OCI-M2 (cell line): ENCODE measurements around the gene GNAO1.
"Not testable (repeated sequence)": the region's sequence is repeated elsewhere in the genome, so short reads cannot be mapped to it uniquely, and the experiment has no call there.

Experiments
- DNase-seq: peaks from one replicate; lab custom pipeline; 2025; ENCODE audit not compliant: unreplicated experiment; lab: John Stamatoyannopoulos, UW

GNAO1 gene

DNA sequence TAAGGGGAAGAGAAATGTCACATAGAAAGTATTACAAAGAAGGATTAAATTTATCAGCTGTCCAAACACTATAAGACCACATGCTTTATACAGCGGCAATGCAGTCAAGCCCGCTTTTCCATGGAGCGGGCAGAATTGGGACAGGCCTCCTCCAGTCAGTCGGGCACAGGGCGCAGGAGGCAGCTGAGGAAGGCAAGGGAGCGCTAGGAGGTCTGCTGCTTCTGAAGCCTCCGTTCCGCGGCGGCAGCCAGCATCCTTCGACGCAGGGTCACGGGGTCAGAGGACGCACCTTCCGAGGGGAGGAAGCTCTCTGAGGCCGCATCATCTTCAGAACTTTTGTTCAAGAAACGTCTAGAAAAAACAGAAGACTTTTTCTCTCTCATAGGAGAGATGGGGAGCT, 171.4 kb downstream of the GNAO1 start:
- no peak for DNase-seq

DNA sequence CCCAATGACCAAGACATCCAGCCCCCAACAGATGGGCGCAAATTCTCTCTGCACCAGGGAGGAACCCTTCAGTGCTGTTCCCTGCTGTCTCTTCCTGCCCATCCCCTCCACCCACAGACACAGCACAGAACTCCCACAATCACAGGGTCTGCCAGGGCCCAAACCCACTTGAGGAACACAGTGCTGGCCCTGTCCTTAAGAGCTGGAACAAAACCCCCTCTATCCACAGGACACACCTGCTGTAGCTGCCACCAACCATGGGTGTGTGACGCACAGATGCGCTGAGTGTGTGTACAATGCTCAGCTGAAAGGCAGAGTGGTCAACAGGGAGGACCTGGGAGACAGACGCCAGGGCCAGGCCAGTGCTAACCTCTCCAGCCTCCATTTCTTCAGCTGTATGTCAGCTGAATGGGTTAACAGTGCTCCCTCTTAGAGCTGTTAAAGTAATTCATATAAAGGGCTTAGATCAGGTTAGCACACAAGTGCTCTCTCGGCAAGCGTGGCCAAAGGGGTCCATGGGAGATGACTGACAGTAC, 172.0 kb downstream of the GNAO1 start:
- no peak for DNase-seq

DNA sequence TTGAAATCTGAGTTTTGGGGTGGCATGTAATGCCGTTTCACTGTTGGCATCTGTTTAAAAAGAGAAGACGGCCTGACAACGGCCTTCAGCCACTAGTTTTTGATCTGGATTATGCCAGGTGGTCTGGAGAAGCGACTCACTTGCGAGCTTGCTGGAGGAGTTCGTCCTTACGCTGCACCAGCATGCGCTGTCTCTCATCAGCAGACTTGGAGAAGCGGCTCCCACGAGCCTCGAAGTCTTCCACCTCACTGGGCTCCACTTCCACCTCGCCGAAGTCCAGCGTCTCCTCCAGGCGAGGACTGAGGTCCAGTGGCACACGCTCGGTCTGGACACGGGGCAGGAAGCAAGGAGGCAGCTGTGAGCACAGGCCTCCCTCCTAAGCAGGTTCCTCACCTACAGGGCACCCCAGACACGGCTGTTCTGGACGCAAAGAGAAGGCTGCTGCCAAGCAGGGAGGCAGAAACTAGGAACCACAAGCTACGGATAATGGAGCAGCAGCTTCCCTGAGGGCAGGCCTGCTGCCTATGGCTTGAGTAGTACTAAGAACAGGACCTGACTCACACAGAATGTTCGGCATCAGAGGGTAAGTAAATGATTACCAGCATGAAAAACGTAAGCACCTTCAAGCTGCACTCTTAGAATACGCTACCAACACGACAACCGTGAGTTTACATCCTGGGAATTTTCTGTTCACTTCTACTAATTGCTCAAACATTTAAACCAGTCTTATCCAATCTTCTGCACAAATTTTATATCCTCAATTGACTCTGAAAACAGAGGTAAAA, 172.7 kb downstream of the GNAO1 start:
- no peak for DNase-seq

DNA sequence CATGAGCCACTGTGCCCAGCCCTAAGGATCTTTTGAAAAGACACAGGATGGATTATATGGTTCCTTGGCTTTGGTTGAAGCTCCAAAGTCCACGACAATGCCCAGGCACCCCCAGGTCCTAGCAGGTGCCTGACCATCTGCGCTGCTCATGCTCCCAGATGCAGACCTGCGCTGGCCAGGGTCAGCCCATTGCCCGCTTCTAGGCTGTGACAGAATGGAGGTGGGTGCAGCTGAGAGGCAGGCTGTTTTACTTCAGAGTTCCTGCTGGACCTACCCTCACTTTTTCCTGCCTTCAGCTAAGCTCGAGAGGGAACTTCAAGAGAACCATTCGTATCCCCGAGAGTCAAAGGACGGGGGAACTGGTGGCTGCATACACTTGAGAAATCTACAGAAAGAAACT, 173.6 kb downstream of the GNAO1 start:
- no peak for DNase-seq

DNA sequence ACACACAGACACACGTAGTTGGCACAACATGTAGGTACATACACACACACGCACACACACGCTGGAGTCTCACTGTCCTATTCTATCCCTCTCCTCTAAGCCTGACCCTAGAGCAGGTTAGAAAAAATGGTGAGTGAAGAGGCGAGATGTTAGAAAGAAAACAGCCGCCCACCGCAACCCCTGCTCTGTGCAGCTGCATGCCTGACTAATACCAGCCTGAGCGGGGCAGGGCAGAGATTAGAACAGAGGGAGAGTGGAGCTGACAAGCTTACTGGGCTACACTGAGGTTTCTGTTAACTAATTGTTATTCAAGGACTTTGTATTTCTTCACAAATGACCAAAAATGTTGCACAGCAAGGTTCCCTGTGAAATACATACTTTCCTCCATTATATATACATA, 174.3 kb downstream of the GNAO1 start:
- DNase-seq = no peak

DNA sequence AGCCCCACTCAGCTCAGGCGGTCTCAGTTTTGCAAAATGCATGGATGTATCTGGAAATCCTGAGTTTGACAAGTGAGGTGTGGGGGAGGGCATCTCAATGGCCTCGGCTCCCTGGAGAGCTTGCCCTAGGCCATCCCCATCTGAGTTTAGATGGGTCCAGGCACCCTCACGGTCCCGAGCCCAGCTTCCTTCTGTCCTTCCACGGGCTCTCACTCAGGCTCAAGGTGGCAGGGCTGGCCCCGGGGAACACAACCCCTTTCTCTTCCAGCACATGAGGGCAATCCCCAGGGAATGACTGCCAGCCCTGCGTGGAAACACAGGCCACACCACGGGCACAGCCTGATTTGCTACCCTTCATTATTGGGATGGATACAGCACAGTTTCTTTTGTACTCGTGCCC, 175.7 kb downstream of the GNAO1 start:
- DNase-seq = no peak

DNA sequence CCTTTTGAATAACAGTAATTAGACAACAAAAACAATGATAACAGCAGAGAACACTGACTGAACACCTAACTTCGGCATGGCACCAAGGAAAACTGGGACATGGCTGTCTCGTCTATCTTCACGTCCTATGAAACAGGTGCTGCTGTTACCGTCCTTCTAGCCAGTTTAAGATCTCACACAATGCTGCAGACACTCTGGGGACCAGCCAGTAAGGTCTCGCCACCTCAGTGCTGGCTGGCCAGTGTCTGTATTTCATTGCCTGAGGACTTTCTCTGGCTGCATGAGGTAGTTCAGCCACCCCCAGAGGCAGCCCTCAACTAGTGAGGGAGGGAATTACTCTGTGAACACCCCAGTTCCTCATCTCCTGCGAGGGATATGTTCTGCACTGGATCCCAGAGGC, 176.5 kb downstream of the GNAO1 start:
- DNase-seq = no peak

DNA sequence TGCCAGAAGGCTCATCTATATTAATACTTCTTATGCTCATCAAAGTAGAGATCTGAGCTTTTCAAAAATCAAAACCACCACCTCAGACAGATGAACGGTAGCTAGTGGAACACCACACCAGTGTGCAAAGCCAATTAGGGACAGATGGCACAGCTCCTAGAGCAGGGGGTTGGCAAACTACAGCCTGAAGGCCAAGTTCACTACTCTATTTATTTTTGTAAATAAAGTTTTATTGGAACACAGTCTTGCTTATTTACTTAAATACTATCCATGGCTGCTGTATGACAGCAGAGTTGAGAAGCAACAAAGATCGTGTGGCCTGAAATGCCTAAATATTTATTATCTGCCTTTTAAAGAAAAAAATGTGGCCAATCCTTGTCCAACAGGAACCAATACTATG, 177.3 kb downstream of the GNAO1 start:
- no peak for DNase-seq

DNA sequence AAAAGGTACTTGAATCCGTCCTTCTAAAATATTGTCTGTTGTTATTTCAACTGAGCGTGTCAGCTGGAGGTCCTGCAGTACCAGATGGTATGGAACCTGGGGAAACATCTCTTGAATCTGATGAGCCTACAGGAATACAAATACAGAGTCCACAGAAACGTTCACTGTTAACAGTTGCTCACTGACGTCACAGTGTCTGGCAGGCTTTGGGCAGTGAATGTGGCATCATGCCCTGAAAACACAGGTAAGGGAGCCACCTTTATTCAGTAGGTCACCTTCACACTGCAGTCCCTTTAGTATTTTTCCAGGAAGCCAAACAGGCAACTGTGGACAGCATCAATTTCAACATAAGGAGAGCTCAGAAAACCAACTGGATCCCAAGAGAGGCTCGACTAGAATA, 177.9 kb downstream of the GNAO1 start:
- no peak for DNase-seq

DNA sequence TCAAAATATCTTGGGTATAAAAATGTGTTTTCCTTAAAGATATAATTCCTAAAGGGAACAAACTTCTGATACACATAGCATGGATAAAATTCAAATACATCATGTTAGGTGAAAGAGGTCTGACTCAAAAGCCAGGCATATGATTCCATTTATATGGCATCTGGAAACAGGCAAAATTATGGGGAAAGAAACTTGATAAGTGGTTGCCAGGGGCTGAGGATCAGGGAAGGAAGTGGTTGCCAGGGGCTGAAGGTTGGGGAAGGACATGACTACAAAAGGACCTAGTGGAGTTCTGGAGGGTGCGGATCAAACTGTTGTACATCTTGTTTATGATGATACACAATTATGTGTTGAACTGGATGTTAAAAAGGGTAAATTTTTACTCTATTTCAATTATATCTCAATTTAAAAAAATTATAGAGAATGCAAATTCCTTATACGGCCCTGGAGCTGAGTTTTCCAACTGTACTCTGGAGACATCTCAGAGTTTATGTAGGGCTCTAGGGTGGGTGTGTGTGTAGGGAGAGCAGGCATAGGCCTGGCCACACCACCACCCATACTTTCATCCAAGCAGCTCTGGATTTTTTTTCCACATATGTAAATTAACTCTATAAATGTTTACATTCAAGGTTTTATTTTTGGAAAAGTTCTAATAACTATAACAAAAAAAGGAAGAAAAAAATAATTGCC, 179.0 kb downstream of the GNAO1 start:
- DNase-seq = no peak

DNA sequence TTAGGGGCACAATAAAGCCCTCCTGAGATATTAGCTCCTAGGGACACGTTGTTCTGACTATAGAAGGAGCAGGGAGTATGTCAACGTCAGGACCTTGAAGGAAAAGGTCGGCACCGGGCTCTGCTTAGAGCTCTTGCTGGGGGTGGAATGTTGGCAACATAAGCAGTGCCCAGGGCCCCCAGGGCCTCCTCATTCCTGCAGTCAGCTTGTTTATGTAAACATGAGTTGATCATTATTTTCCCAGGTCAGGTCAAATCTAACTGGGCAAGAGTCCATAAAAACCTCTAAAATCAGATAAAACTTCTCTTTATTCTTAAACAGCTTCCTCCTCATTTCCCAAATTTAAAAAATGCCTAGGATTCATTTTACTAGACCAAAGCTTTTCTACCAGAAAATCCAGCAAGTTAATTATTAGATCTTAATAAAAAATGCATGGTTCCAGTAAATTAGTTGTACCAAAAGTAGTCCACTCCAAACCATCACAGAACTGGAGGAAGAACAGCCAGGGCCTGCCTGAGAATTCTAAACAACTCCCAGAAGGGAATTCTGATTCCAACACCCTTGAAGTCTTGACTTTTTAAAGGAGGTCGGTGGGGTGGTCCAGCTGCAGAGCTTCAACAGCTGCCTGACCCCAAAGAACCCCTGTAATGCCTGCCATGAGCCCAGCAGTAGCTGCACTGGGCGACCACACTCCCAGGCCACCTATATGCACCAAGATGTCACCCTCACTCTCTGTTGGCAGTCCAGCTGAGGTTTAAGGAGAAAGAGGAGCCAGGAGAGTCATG, 179.8 kb downstream of the GNAO1 start:
- DNase-seq = no peak

DNA sequence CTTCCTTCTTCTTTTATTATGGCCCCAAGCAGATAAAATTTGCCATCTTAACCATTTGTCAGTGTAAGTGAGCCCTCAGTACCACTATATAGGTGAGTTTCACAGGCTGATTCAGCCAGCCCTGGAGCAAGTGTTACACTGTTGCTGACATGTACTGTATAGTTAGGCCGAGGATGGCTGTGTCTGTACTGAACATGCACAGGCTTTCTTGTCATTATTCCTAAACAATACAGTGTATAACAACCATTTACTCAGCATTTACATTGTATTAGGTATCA, 180.3 kb downstream of the GNAO1 start:
- DNase-seq = no peak

DNA sequence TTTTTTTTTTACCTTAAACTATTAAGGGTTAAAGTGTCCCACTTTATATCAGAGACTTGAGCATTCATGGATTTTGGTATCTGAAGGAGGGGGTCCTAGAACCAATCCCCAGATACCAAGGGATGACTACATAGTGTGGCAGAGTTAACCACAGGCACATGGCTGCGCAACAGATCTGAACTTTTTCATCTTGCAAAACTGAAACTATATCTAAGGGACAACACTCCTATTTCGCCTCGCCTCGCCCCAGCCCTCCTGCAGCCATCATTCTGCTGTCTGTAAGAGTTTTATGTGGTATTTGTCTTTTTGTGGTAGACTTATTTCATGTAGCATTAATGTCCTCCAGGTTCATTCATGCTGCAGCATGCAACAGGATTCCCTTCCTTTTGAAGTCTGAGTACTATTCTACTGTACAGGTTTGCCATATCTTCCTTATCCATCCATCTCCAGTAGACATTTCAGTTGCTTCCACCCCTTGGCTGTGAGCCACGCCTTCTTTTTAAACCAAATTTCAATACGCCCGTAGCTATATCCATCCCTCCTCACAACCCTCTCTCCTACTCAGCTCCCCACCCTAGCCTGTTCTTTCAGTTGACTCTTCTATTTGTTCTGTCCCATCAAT, 180.8 kb downstream of the GNAO1 start:
- DNase-seq = no peak

DNA sequence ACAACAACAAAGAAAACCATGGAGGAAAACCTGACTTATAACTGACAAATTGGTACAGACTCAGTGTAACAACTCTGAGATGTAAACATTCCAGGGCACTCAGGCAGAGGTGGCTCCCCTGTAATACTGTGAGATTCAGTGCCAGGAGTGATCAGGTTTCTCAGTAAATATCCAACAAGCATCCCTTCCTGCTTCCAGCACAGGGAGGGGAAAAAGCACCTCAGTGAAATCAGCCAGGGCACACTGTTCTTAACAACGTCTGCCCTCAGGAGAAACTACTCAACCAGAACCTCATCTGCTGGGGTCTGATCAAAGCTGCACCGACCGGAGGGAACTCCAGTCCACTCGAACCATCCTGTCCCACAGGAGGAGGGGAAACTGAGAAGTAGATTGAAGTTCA, 181.7 kb downstream of the GNAO1 start:
- no peak for DNase-seq

DNA sequence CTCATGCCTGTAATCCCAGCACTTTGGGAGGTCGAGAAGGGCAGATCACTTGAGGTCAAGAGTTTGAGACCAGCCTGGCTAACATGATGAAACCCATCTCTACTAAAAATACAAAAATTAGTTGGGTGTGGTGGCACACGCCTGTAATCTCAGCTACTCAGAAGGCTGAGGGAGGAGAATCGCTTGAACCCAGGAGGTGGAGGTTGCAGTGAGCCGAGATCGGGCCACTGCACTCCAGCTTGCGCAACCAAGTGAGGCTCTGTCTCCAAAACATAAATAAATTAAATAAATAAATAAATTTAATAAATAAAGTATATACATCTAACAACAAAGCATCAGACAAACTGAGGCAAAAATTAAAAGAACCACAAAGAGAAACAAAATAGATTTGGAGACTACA, 184.5 kb downstream of the GNAO1 start:
- not testable (repeated sequence) for DNase-seq

DNA sequence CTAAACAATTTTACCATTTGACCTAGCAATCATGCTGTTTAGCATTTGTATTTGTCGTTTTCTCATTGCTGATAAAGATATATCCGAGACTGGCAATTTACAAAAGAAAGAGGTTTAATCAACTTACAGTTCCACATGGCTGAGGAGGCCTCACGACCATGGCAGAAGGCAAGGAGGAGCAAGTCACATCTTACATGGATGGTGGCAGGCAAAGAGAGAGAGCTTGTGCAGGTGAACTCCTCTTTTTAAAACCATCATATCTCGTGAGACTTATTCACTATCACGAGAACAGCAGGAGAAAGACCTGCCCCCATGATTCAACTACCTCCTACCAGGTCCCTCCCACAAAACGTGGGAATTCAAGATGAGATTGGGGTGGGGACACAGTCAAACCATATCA, 187.8 kb downstream of the GNAO1 start:
- DNase-seq = not testable (repeated sequence)

DNA sequence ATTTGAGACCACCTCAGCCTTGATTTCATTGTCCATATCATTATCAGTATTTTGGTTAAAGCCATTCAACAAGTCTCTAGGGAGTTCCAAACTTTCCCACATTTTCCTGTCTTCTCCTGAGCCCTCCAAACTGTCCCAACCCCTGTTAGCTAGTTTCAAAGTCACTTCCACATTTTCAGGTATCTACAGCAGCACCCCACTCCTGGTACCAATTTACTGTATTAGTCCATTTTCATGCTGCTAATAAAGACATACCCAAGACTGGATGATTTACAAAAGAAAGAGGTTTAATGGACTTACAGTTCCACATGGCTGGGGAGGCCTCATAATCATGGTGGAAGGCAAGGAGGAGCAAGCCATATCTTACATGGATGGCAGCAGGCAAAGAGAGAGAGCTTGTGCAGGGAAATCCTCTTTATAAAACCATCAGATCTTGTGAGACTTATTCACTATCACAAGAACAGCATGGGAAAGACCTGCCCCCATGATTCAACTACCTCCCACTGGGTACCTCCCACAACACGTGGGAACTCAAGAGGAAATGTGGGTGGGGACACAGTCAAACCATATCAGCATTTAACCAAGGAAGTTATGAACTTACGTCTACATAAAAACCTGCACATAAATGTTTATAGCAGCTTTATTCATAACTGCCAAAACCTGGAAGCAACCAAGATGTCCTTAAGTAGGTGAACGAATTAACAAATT, 189.6 kb downstream of the GNAO1 start:
- DNase-seq = not testable (repeated sequence)

DNA sequence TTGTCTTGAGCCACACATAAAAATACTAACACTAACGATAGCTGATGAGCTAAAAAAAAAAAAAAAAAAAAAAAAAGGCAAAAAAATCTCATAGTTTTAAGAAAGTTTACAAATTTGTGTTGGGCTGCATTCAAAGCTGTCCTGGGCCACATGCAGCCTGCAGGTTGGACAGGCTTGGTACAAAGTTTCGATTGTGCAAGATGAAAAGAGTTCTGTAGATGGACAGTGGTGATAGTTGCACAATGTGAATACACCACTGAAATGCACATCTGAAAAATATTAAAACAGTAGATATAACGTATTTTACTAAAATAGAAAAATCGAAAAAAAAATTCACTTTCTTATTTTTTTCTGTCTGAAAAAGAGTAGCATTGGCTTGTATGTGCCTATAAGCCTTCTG, 191.2 kb downstream of the GNAO1 start:
- DNase-seq = no peak

DNA sequence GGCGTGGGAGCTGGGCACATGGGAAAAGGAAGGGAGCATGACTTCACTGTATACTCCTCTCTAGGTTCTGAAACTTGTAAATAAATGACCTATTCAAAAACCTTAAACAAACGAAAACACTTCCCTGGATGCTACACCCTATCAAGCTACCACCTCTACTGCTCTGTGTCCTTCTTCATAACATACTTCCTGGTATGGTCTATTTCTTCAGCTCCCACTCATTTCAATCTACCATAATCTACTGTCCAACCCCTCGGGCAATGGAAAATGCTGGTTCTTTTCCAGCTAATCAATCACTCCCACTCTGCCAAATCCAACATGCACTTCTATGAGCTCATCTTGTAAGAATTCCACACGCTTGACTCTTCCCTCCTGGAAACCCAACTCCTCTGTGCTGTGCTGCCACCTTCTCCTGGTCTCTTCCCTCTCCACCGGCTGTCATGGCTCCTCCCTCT, 191.6 kb downstream of the GNAO1 start:
- DNase-seq = no peak

DNA sequence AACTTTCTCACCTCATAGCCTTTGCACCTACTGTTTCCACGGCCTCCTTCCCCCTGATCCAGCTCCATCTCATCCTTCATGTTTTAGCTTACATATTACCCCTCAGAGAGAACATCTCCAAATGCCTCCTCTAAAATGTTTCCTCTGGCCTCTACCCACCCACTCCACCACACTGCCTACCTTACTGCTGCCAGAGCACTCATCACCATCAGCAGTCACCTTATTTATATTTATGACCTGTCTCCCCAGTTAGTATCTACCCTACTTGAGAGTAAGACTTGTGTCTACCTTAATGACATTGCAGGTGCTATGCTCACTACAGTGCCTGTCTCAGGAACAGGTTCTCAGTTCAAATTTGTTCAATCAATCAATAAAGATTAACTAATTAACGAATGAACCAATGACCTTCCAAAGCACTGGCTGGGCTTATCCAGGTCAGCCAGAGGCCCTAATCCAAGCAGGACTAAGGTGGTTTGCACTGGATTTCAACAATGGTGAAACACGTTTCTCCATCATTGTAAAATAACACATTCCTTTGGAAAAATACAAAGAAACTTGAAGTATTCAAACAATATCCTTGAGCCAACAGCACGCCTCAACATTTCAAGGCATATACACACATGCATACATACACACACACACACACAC, 192.9 kb downstream of the GNAO1 start:
- no peak for DNase-seq
